ENCODE results near the gene ZGRF1.
"Not testable (repeated sequence)": the region's sequence is repeated elsewhere in the genome, so short reads cannot be mapped to it uniquely, and the experiment has no call there.

Gene ZGRF1

DNA sequence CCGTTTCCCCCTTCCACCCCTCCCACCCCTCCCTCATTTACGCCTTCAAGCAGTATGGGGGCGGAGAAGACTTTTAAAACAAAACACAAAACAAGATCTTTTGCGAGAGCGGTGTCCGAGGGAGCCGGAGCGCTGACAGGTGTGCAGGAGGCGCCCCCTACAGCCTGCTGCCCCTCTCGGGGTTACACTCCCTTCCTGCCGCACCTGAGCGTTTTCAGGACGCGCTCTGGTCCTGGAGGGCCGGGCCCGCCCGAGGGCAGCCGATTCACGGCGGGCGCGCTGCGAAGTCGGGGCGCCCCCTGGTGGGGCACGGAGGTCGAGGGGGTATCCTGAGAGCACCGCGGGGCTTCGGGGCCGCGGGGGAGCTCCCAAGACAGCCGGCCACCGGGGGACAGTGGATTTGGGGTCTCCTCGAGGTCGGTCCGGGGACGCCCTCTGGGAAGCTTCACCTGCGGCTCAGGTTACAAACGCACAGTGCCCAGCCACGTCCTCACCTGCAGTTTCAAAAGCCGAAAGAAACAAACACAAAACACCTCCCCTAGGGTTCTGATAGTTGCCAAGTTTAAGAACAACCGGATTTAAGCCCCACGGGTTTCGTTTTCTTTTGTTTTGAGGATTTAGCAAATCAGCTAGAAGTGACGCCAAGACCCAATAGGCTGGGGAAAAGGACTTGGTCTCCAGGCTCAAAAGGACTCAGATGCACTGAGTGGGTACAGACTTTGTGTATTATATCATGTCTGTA lies 112.8 kb downstream of the ZGRF1 start:
- peak; percentile 88 for DNase-seq (ENCODE audit: low spot score)
- TF ChIP-seq, protein P1, sequence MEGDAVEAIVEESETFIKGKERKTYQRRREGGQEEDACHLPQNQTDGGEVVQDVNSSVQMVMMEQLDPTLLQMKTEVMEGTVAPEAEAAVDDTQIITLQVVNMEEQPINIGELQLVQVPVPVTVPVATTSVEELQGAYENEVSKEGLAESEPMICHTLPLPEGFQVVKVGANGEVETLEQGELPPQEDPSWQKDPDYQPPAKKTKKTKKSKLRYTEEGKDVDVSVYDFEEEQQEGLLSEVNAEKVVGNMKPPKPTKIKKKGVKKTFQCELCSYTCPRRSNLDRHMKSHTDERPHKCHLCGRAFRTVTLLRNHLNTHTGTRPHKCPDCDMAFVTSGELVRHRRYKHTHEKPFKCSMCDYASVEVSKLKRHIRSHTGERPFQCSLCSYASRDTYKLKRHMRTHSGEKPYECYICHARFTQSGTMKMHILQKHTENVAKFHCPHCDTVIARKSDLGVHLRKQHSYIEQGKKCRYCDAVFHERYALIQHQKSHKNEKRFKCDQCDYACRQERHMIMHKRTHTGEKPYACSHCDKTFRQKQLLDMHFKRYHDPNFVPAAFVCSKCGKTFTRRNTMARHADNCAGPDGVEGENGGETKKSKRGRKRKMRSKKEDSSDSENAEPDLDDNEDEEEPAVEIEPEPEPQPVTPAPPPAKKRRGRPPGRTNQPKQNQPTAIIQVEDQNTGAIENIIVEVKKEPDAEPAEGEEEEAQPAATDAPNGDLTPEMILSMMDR (IDR thresholded peaks at IDR 0.05; ENCODE audit: extremely low read depth, missing control alignments), result peak; percentile 58

DNA sequence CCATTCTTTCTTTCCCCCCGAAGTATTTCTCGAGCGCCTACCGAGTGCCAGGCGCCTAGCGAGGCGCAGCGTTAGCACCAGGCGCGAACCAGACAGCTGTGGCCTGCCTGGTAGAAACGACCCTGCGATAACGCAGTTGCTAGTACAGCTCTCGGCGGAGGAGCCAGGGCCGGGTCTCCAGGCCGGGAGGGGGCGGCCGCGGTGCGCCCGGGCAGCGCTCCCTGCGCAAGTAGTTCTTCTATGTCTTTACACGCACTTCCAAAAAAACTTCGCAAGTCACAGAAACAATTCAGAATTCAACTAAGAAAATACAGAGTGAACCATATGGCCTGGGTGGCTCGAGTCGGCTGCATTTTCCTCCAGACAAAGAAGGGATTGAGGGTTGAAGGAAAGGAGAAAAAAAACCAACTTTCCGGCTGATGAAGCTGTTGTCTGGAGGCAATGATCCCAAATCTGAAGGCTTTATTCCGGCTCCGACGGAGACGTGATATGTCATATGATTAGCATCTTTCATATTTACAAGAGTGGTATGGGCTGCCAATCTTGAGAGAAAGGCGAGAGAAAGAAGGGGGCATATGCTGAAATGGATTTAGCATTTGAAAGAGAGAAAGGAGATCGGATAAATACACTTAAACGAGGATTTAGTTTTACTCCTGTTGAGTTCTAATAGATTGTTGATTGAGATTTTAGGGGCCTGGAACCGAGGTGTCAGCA lies 113.5 kb downstream of the ZGRF1 start:
- DNase-seq (ENCODE audit: low spot score), result peak; percentile 73
- TF ChIP-seq, protein P1 (IDR thresholded peaks at IDR 0.05; ENCODE audit: extremely low read depth, missing control alignments), result peak; percentile 42

DNA sequence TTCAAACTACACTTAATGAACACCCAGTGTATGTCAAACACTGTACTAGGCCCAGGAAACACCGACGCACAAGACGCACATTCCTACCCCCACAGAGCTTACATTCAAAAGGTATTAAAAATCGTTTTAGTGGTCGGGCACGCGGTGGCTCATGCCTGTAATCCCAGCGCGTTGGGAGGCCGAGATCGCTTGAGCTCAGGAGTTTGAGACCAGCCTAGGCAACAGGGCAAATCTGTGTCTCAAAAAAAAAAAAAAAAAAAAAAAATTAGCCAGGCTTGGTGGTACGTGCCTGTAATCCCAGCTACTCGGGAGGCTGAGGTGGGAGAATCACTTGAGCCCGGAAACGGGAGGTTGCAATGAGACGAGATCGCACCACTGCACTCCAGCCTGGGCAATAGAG lies 114.3 kb downstream of the ZGRF1 start:
- DNase-seq (ENCODE audit: low spot score), result not testable (repeated sequence)

DNA sequence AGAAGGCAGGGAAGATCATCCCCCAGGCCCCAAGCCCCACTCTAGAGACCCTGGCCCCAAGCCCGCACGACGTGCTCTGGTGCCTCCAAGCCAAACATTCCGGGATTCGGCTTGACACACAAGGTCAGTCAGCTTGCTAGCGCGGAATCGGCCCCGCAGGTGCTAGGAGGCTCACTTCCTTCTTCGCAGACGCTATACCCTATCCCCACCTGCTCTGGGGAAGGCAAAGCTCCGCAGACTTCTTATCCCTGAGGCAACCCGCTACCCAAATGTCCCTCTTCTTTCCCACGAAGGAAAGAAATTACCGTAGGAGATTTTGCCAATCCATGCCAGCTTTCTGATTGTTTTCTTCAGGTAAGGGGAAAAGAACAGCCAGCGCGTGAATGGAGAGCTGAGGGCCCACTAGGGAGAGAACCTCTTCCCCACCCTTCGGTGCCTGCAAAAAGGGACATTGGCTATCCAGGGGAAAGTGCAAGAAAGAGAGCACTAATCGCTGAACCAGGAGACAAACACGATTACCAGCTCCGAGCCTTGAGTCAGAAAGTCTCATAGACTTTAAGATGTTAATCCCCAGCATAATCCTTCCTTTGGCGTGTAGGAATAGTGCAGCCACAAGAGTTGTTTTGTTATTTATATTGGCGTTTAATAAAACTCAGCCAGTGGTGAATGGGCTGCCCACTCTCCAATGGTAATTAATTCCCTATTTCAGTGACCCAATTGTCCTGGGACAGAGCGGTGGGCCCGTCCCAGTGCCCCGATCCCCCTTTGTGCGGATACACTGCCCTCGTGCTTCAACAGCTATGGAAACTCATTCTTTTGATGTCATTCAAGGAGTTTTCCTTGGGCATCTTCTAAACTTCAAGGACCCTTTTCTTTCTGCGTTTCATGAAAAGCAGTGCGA lies 115.3 kb downstream of the ZGRF1 start:
- TF ChIP-seq, protein P1 (IDR thresholded peaks at IDR 0.05; ENCODE audit: extremely low read depth, missing control alignments), result no peak
- peak; percentile 38 for DNase-seq (ENCODE audit: low spot score)

DNA sequence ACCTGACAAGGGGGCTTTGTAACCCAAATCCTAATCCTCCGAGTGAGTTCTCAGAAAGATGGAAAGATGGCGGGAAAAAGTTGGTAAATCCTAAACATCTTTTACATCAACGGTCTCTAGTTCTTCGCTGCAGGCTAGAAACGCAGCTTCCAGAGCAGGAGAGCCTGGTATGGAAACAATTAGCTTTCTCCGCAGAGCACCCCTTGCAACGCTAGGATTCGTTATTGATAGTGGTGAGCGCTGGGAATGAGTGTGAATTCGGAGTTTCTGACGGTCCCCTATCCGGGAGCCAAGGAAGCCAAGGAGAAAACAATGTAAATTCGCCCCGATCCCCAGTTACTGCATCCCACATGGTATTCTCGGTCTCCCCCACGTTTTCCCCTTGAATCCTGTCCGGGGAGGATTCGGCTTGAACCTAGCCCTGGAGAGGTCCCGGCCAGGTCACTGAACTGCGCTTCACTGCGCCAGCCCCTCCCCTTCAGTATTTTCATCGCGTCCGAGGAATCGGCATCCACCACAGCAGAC lies 116.0 kb downstream of the ZGRF1 start:
- TF ChIP-seq, protein P1 (IDR thresholded peaks at IDR 0.05; ENCODE audit: extremely low read depth, missing control alignments), result no peak
- no peak for DNase-seq (ENCODE audit: low spot score)

DNA sequence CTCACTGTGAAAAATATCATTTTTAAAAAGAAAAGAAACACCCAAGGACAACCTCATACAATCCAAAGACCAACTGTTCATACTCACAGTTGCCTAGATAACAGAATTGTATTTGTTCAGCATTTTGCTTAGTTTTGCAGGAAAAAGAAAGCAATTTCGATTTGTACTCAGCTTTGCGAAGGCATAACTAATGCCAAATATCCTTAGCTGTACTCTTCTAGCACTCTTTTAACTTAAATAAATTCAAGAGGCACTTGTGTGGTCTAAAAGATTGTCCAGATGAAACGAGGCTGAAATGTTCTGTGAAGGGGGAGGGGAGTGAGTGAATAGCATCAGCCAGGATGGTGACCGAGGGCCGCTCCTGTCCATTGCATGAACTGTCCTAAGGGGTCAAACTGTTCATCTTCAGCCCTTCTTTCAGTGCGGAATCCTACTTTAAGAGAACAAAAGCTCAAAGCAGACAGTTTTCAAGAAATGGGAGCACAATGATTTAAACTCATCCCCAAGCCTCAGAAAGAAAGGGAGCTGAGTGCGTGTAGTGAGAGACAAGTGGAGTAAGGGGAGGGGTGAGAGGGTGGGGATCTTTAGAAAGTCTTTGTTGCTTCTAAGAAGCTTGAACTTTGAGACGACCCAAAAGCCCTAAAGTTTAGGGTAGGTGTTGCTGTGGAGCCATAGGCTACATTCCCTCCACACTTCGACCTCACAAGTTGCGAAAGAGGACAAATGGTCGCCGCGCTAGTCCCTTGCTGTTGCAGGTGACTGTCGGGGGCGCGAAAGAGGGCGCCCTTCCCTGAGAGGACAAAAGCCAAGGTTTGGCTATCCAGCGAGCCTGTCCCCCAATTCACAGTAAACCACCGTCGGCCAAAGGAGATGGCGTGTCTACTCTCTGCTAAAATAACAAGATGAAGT lies 116.8 kb downstream of the ZGRF1 start:
- peak; percentile 36 for DNase-seq (ENCODE audit: low spot score)
- TF ChIP-seq, protein P1 (IDR thresholded peaks at IDR 0.05; ENCODE audit: extremely low read depth, missing control alignments), result peak; percentile 61

DNA sequence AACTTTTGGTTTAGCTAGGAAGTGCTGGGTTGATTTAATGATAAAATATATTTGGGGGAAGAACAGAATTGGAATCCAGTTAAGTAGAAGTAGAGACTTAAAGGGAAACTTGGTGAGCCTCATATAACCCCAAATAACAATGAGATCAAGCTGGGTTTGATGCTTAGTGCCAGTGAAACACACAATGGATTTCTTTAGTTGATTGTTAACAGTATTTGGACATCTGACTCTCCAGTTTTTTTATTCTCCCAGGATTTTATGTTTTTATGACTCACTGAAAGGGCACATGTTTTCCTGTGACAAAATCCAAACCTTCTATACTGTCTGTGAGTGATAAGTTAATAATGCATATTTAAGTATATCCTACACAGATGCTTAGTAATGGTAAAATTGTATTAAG lies 118.0 kb downstream of the ZGRF1 start:
- TF ChIP-seq, protein P1 (IDR thresholded peaks at IDR 0.05; ENCODE audit: extremely low read depth, missing control alignments), result no peak
- DNase-seq (ENCODE audit: low spot score), result no peak
